Stimulated activated CD4-positive, alpha-beta T cell treated with anti-CD3 and anti-CD28 coated beads, Interleukin-2, amount 100 ng/mL, for 24 hours (primary cell): ENCODE data around the gene PHF14.
A peak's percentile ranks its signal among the peaks of the same experiment; 100 is the strongest.
"Not testable (repeated sequence)": the region's sequence is repeated elsewhere in the genome, so short reads cannot be mapped to it uniquely, and the experiment has no call there.

Experiments
- DNase-seq, 2 donors: peaks; one replicate each; pipeline ENCODE4 v3.0.0-alpha.2; 2020

PHF14 gene

GRCh38 chr7:10973061-10973941 is at the start of gene PHF14:
TSS of gene PHF14 (plus strand) at chr7:10973872. CDS start at chr7:10974324, 452 bp downstream.
- DNase-seq, result peak; percentile 94 to 95

DNA sequence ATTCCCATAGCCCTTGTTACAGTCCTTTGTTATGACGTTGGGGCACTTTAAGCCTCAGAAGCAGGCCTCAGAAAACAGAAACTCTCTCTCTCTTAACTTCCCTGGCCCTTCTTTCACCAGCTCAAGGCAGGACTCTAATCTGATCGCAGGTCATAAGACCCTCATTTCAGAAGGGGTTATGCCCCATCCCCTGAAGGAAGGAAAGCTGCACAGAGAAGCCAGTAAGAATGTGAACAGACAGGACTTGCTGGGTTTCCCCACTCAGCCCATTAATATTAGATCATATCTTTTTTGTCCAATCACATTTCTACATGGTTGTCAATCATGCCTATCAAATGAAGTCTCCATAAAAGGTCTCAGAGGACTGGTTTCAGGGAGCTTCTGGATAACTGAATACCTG is 49.3 kb upstream of the PHF14 start:
- DNase-seq, result no peak

GRCh38 chr7:10928203-10928602 is 45.5 kb upstream of the PHF14 start:
- not testable (repeated sequence) for DNase-seq

DNA sequence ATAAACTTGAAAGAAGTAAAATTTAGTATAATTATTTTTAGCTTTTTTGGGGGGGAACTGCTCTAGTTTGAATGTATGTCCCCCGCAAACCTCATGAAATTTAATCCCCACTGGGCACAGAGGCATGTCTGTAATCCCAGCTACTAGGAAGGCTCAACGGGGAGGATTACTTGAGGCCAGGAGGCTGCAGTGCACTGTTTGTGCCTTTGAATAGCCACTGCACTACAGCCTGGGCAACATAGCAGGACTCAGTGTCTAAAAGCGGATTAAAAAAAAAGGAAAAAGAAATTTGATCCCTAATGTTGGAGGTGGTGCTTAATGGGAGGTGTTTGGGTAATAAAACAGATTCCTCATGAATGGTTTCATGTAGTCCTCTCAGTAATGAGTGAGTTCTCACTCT is 43.1 kb upstream of the PHF14 start:
- no peak for DNase-seq

DNA sequence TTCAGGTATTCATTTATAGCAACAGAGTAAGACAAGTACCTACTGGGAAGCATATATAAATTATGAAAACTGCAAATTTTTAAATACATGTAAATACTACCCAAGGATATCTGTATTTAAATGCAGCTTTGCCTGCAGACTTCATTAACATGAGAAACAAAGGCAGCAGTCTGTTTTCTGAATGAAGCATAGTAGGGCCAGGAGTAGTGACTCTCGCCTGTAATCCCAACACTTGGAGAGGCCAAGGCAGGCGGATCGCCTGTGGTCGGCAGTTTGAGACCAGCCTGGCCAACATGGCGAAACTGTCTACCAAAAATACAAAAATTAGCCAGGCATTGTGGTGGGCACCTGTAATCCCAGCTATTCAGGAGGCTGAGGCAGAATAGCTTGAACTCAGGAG is 42.5 kb upstream of the PHF14 start:
- DNase-seq, result no peak

DNA sequence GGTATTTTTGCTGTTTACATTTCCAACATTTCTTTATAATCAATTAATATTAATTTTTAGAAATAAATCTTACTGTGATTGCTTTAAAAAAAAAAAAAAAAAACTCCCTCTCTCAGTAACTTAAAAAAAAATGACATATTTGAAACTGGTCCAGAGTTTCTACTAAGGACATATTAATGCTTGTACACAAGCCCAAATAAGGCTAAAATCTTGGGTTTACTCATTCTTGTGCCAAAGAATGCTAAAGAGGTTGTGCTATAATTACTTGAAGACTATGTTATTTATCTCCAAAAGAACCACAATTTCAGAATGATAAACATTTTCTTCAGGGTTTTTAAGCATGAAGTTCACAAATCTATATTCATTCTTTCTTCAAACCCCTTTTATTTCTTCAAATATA is 39.4 kb upstream of the PHF14 start:
- DNase-seq, result no peak

DNA sequence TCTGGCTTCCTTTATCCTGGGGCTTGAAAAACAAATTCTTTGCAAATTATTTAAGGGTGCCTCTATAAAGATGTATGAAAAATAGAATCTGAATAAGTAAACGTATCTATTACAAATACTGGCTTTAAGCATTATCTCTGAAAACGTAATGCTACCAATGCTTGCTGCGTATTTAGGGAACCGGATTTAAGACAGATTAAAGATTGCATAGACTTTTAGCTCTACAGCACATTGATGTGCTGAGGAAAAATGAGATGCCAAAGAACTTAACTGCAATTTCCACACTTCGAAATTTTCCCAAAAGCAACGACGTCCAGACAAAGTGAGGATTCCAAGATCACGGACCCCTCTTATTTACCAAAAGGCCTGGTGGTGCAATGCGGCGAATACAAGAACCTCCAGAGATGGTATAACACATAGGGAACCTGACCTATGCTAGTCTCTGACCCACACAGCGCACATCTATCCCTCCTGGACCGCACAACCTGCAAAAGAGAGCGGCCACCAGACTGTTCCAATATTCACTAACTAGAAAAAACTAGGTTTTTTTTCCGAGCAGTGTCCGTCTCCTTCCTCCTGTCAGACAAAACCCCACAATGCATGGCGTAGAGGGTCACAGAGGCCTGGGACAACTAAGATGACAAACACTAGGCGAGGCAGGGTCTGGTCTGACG is 34.3 kb upstream of the PHF14 start:
- no peak for DNase-seq

DNA sequence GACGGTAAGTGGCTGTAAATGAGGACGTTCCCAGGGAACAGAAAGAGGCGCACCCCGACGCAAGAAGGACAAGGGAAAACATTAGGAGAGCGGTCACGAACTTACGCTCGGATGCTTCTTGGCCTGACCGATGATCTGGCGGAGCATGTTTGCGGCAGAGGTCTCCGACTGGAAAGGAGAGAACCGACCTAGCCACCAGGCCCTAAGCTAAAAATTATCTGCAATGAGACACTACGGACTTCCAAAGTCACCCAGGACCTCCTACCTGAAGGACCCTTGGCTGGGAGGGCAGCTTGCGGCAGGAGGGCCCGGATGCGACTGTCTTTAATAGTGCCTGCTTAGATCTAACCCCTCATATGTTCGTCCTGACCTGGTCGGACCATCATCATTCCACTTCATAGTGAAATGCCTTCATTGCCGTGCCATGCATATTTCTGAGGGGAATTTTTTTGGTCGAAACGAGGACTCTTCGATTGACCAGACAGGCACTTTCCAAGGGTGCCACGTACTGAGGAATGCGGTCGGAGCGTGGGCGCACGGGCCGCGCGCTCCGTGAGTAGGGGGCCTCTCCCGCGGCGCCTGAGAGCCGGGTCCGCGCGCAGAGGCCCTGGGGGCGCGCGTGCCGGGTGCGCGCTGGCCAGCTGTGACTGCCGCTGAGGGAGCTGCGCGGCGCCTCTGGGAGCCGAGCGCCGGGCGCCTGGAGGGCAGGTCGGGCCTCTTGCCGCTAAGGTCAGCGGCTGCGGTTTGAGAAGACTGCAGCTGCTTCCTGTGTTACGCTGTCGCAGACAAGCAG is 33.6 kb upstream of the PHF14 start:
- peak; percentile 86 for DNase-seq

DNA sequence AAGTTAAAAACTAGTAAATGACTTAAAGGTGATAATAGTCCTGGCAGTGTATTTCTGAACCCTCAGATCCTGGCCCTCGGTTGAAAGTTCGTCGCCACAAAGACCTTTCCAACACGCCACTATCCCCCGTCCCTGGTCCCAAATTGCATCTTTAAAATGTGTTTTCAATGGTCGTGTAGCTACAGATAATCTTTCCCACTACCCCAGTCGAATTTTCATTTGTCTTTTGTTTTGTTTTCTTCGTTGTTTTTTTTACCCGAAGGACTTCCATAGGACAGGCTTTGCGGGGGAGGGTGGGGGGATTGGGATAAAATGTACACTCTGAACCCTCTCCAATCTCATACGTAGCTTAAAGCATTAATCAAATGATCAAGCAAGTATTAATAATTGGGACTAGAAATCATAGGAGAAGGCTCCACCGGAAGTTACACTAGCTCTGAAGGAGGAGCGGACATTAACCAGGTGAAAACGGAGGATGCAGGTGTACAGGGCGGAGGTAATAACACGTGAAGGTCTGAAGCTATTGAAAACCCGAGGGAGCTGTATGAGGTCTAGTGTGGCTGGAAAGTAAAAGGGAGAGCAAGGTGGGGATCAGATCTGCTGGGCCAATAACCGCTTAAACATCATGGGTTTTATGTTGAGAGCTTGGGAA is 32.8 kb upstream of the PHF14 start:
- peak; percentile 11 to 19 for DNase-seq

DNA sequence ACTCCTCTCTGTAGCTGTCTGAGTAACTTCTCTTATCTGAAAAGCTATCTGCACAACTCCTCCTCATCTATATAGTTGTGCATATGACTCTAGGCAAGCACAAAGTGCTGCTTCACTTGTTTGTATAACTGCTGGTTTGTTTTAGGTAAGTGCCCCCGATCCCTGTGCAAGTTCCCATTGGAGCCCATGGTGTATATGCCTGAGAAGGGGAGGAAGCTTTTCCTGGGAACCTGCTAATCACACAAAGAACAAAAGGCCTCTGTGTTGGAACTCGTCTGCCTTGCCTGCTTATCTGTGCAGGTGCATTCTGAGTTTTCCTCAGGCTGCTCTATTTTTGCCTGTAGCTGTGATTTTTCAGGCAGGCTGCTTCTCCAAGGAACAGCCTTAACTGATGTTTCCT is 23.2 kb upstream of the PHF14 start:
- DNase-seq, result no peak

- not testable (repeated sequence) for DNase-seq
These were observed 22.6 kb upstream of the PHF14 start for GRCh38 chr7:10950974-10951578.

GRCh38 chr7:10952588-10952987 is 21.1 kb upstream of the PHF14 start:
- no peak for DNase-seq

- DNase-seq, result not testable (repeated sequence)
These were observed 20.5 kb upstream of the PHF14 start for GRCh38 chr7:10953078-10953750.

DNA sequence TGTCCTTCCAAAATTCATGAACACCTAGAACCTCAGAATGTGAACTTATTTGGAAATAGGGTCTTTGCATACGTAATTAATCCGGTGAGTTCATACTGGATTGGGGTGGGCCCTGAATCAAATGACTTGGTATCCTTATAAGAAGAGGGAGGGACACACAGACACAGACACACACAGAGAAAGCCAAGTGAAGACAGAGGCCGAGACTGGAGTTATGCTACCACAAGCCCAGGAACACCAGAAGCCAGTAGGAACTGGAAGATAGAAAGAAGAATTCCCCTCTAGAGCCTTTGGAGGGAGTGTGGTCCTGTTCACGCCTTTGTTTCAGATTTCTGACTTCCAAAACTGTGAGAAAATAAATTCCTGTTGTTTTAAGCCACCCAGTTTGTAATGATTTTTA is 17.1 kb upstream of the PHF14 start:
- DNase-seq, result no peak

DNA sequence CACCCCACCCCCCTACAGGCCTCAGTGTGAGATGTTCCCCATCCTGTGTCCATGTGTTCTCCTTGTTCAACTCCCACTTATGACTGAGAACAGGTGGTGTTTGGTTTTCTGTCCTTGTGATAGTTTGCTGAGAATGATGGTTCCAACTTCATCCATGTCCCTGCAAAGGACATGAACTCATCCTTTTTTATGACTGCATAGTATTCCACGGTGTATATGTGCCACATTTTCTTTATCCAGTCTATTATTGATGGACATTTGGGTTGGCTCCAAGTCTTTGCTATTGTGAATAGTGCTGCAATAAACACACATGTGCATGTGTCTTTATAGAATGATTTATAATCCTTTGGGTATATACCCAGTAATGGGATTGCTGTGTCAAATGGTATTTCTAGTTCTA is 13.4 kb upstream of the PHF14 start:
- DNase-seq, result not testable (repeated sequence)

DNA sequence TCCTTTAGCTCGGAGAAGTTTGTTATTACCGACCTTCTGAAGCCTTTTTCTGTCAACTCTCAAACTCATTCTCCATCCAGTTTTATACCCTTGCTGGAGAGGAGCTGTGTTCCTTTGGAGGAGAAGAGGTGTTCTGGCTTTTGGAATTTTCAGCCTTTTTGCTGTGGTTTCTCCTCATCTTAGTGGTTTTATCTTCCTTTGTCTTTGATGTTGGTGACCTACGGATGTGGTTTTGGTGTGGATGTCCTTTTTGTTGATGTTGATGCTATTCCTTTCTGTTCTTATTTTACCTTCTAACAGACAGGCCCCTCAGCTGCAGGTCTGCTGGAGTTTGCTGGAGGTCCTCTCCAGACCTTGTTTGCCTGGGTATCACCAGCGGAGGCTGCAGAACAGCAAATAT is 8.7 kb upstream of the PHF14 start:
- not testable (repeated sequence) for DNase-seq

DNA sequence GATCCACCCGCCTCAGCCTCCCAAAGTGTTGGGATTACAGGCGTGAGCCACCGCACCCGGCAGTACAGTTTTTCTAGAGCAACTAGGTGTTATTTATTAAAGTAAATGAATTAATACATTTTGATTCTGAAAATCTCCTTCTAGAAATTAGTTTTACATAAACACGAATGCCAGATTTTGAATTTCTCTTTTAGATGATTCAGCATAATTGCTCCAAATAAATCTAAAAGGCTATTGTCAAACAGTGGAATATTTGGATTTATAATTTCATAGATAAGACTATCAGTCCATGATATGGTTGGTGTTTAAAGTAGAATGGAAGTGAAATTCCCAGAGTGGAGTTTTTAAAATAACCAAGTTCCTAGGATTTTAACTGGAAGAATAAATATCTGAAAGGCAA is 1.5 kb upstream of the PHF14 start:
- DNase-seq, result no peak

DNA sequence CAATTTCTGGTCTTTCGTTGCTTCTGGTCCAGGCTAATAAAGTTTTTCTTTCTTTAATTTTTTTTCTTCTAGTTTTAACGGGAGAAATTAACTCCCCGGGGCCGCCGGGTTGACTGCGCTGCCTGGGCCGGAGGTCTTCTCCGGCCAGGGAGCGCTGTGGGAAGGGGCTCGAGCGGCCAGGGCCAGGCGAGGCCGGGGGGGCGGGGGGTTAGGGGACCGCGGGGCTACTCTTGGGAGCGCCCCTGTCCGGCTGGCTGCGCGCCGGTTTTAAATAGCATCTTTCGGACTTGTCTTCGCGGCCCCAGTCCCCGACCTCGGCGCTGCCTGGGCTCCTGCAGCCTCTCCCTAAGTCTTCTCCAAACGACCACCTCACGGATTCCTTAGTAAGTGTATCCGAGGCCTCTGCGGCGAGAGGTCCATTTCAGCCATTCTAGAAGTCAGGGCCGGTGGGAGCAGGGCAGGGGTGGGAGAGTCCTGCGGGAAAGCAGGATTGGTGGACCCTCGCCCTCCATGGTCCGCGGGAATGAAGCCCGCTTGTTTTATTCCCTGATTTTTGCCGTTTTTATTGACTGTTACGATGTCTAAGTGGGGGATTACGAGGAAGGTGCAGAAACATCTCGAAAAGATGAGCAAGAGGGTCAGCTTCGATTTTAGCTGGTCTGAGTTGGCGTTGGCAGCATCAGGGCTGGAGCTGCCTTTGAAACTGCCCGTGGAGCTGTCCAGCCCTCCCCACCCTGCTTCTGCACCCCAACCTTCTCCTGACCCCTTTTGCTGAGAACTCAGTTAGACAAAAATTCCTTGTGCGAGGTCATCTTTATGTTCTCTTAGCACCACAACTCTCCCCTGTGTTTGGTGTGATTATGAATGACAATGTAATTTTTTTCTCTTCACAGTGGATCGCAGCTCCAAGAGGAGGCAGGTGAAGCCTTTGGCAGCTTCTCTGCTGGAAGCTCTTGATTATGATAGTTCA is 555 bp downstream of the PHF14 start:
- DNase-seq, result peak; percentile 35

GRCh38 chr7:10977113-10977512 is 3.4 kb downstream of the PHF14 start:
- DNase-seq, result no peak

DNA sequence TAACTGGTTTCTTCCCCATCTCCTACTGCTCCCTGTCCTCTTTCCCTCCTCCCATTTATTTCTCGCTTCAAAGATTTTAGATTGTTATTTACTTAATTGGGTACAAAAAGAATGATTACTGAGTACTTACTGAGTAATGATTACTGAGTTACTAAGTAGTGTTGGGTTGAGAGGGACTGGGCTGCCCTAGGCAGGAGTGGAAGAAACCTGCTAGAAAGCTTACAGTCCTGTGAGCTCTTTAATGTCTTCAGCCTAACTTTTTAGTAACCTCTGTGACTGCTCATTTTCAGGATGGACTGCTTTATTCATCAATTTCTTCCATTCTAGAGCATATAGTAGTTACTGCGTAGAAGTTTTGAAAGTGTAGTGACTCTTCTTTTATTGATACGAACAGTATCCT is 7.6 kb downstream of the PHF14 start:
- no peak for DNase-seq

GRCh38 chr7:10990748-10991147 is 17.1 kb downstream of the PHF14 start:
- not testable (repeated sequence) for DNase-seq
